AG04449 (cell line): ENCODE measurements around the gene COQ7.

Source experiments
- CTCF ChIA-PET: fragments of 350-600 bp; formaldehyde crosslinking; extraction: SDS; loops from one replicate; lab custom pipeline; 2021; ENCODE audit warnings: antibody characterized with exemption; lab: Yijun Ruan, JAX
- POLR2A ChIA-PET: fragments of 400-600, 350-600 bp; formaldehyde crosslinking; extraction: SDS; loops from one replicate; lab custom pipeline; 2020; ENCODE audit warnings: antibody characterized with exemption, inconsistent platforms; lab: Yijun Ruan, JAX
- DNase-seq: peaks from one replicate; pipeline ENCODE4 v3.0.0-alpha.2; 2010; ENCODE audit warnings: low read depth, low spot score
- H3K4me3 ChIP-seq: 2 replicates; pipeline ENCODE4 v1.5.1; 2011; ENCODE audit warnings: low read depth, mild to moderate bottlenecking, control low read depth, low read length
- TF ChIP-seq, protein P1 (sequence below): IDR thresholded peaks from one replicate; pipeline ENCODE4 v1.5.1; 2011; ENCODE audit warnings: mild to moderate bottlenecking, moderate library complexity, low read length, control low read depth, inconsistent platforms; ENCODE audit not compliant: insufficient read depth; ENCODE audit errors: missing control alignments

COQ7 gene

DNA sequence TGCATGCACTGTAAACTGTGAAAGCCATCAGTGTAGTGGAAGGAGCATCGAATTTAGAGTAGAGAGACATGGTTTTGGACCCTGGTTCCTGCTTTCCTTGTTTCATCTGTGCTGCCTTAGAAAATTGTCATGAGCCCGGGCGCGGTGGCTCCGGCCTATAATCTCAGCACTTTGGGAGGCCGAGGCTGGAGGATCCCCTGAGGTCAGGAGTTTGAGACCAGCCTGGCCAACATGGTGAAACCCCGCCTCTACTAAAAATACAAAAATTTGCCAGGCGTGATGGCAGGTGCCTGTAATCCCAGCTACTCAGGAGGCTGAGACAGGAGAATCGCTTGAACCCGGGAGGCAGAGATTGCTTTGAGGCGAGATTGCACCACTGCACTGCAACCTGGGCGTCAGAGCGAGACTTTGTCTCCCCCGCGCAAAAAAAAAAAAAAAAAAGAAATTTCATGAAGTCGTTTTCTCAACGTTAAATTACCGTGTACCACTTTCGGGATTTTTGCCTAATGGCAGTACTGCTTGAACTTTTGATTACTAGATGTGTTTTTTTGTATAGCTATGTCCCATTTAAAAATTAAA is 912 bp downstream of the COQ7 start:
- peak overlapping the region; percentile 78 for H3K4me3 ChIP-seq
- TF ChIP-seq, protein P1, sequence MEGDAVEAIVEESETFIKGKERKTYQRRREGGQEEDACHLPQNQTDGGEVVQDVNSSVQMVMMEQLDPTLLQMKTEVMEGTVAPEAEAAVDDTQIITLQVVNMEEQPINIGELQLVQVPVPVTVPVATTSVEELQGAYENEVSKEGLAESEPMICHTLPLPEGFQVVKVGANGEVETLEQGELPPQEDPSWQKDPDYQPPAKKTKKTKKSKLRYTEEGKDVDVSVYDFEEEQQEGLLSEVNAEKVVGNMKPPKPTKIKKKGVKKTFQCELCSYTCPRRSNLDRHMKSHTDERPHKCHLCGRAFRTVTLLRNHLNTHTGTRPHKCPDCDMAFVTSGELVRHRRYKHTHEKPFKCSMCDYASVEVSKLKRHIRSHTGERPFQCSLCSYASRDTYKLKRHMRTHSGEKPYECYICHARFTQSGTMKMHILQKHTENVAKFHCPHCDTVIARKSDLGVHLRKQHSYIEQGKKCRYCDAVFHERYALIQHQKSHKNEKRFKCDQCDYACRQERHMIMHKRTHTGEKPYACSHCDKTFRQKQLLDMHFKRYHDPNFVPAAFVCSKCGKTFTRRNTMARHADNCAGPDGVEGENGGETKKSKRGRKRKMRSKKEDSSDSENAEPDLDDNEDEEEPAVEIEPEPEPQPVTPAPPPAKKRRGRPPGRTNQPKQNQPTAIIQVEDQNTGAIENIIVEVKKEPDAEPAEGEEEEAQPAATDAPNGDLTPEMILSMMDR, result no peak
- ChIA-PET POLR2A (interaction anchor here (0.7 to 1.2 kb wide), 2 partner anchors 27 to 85 kb away, joined by 3 to 6 read pairs; no protein-coding TSS in a partner anchor), CTCF (interaction anchor here (0.7 to 7.4 kb wide), 7 partner anchors 10 to 487 kb away, joined by 3 to 106 read pairs (median 4); partner anchors contain the start of gene TMC7)
- no peak for DNase-seq

DNA sequence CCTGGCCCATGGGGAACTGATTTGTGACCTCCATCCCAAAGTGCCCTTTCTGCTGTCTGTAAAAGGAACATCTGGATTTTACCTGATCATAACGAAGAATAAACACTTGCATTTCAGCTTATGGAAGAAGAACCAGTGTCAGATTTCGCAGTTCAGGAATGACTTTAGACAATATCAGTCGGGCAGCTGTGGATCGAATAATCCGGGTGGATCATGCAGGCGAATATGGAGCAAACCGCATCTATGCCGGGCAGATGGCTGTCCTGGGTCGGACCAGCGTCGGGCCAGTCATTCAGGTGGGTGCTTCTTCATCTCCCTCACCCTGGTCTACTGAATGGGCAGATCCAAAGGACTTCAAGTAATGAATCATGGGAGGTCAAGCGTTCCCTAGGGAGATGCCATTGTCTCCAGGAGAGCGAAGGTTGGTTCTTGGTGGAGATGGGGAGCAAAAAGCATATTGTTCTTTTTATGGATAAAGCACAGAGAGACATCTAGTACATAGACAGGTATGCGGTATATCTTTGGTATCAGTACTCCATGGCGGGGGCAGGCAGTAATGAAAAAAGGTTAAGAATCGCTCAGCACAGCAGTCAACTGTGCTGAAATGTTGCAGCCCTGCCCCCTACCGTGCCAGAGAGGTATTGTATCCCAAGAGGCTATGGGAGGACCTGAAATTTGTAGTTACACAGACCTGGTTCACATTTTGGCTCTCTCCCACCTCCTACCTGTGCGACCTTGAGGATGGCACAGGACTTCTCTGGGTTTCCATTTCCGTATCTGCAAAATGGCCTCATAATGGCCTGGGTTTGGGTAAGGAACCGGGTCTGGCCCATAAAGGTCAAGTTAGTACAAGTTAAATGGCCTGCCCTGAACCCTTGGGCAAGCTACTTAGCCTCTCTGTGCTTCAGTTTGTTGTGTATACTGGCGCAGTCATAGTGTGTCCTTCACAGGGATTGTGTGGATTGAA is 4.7 kb downstream of the COQ7 start:
- POLR2A ChIA-PET, result no interaction called here
- TF ChIP-seq, protein P1, result peak; percentile 72
- CTCF ChIA-PET, result interaction anchor here (0.8 to 7.4 kb wide), 13 partner anchors 10 to 430 kb away, joined by 3 to 106 read pairs (median 4); partner anchors contain the start of gene TMC7
- no peak for DNase-seq
- H3K4me3 ChIP-seq, result no peak overlapping the region

GRCh38 chr16:19073344-19073743 is 5.9 kb downstream of the COQ7 start:
- ChIA-PET CTCF (interaction anchor here (0.6 to 7.4 kb wide), 4 partner anchors 11 to 138 kb away, joined by 3 to 106 read pairs (median 6); partner anchors contain the start of gene TMC7), POLR2A (no interaction called here)
- no peak for DNase-seq
- TF ChIP-seq, protein P1, result no peak
- no peak overlapping the region for H3K4me3 ChIP-seq

- DNase-seq, result no peak
- H3K4me3 ChIP-seq, result no peak overlapping the region
- POLR2A ChIA-PET, result no interaction called here
Measured at GRCh38 chr16:19073863-19074262, 6.4 kb downstream of the COQ7 start.

DNA sequence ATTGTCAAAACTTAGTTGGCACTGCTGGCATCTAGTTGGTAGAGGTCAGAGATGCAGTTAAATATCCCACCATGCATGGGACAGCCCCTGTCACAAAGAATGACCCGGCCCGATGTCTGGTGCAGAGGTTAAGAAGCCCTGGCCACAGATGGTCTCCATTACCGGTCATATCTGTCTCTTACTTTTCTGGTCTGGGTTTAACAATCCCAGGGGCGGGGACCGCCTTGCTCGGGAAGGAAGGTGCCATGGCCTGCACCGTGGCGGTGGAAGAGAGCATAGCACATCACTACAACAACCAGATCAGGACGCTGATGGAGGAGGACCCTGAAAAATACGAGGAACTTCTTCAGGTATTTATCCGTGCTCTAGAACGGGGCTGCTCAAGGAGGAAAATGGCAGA is 8.1 kb downstream of the COQ7 start:
- ChIA-PET CTCF (interaction anchor here (1.5 to 2.9 kb wide), 2 partner anchors 10 to 92 kb away, joined by 4 to 24 read pairs; partner anchors contain the start of gene TMC7), POLR2A (no interaction called here)
- no peak overlapping the region for H3K4me3 ChIP-seq
- TF ChIP-seq, protein P1, result no peak
- no peak for DNase-seq

More at GRCh38 chr16:19073863-19074262, 6.4 kb downstream of the COQ7 start:
- CTCF ChIA-PET, result interaction anchor here (0.7 to 7.4 kb wide), 4 partner anchors 10 to 1947 kb away, joined by 3 to 106 read pairs (median 6); partner anchors contain the start of gene TMC7
- TF ChIP-seq, protein P1, result no peak
